ENCODE measurements around the gene CHST11.
"Not testable (repeated sequence)": the region's sequence is repeated elsewhere in the genome, so short reads cannot be mapped to it uniquely, and the experiment has no call there.

Gene CHST11

DNA sequence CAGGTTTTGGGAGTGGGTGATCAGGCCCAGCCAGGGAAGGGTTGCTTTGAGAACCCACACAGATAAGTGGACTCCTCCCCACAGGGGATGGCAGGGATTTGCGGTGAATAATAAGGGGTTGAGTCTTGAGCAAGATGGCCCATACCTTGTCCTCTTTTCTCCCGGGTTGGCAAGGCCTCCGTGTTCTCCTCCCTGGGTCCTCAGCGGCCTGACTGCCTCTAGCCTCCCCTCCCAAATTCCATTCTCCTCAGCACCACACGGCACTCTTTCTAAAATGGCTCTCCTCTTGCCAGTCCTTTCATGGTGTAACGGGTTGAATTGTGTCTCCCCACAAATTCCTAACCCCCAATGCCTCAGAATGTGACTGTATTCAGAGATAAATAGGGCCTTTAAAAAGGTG is 70.0 kb downstream of the CHST11 start:
- TF ChIP-seq, protein P1, sequence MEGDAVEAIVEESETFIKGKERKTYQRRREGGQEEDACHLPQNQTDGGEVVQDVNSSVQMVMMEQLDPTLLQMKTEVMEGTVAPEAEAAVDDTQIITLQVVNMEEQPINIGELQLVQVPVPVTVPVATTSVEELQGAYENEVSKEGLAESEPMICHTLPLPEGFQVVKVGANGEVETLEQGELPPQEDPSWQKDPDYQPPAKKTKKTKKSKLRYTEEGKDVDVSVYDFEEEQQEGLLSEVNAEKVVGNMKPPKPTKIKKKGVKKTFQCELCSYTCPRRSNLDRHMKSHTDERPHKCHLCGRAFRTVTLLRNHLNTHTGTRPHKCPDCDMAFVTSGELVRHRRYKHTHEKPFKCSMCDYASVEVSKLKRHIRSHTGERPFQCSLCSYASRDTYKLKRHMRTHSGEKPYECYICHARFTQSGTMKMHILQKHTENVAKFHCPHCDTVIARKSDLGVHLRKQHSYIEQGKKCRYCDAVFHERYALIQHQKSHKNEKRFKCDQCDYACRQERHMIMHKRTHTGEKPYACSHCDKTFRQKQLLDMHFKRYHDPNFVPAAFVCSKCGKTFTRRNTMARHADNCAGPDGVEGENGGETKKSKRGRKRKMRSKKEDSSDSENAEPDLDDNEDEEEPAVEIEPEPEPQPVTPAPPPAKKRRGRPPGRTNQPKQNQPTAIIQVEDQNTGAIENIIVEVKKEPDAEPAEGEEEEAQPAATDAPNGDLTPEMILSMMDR (IDR thresholded peaks at IDR 0.05; ENCODE audit: low read length, missing control alignments) = no peak
- no peak for DNase-seq (ENCODE audit: low read depth)
- H3K4me3 ChIP-seq (replicated peaks; ENCODE audit: low read depth, low read length) = no peak overlapping the region

DNA sequence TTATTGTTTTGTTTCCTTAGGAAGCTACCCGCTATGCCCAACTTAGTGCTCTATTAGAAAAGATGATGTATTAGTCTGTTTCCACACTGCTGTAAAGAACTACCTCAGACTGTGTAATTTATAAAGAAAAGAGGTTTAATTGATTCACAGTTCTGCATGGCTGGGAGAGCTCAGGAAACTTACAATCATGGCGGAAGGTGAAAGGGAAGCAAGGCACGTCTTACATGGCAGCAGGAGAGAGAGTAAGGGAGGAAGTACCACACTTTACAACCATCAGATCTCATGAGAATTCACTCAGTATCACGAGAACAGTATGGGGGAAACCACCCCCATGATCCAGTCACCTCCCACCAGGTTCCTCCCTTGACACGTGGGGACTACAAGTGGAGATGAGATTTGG is 70.9 kb downstream of the CHST11 start:
- not testable (repeated sequence) for H3K4me3 ChIP-seq (replicated peaks; ENCODE audit: low read depth, low read length); DNase-seq (ENCODE audit: low read depth)

DNA sequence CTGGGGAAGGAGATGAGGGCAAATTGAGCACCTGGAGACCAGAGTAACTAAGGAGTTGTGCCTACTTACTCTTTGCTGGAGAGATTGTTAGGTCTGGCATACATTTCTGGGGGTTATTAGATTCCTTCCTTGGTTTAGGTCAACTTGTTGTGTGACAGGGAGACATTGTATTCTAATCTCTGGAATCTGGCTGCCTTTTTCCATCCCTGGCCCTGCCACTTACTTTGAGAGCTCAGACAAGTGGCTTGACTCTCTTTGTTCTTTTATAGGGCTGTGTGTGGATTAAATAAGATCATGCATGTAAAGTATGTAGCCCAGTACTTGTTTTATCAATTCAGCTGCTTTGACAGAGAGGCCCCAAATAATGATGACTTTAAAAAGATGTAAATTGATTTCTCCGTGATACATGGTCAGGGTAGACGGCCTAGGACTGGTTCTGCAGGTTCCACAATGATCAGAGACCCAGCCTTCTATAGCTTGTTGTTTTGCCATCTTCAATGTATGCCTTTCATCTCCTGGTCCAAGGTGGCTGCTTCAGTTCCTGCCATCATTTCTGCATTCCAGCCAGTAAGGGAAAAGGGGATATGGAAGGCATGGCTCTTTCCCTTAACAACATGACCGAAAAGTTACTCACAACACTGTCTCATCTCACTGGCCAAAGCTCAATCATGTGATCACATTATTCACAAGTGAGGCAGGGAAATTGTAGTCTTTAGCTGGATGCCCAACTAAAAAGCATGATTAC is 72.6 kb downstream of the CHST11 start:
- TF ChIP-seq, protein P1 (IDR thresholded peaks at IDR 0.05; ENCODE audit: low read length, missing control alignments) = no peak
- H3K4me3 ChIP-seq (replicated peaks; ENCODE audit: low read depth, low read length) = no peak overlapping the region
- no peak for DNase-seq (ENCODE audit: low read depth)

DNA sequence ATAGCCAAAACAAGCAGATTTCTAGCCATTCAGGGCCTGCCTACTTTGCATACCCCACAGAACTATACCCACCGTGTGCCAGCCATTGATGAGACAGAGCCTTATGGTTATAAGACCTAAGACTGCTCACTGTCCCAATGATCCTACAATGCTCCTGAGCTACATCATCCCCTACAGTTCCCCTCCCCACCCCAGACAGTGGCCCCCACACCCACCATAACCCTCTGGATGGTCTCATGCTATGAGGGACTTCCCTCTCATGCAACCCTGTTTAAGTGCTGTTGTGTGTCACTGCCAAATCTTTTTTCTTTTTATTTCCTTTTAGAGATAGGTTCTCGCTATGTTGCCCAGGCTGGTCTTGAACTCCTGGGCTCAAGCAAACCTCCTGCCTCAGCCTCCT is 75.9 kb downstream of the CHST11 start:
- no peak overlapping the region for H3K4me3 ChIP-seq (replicated peaks; ENCODE audit: low read depth, low read length)
- TF ChIP-seq, protein P1 (IDR thresholded peaks at IDR 0.05; ENCODE audit: low read length, missing control alignments) = no peak
- DNase-seq (ENCODE audit: low read depth) = no peak

DNA sequence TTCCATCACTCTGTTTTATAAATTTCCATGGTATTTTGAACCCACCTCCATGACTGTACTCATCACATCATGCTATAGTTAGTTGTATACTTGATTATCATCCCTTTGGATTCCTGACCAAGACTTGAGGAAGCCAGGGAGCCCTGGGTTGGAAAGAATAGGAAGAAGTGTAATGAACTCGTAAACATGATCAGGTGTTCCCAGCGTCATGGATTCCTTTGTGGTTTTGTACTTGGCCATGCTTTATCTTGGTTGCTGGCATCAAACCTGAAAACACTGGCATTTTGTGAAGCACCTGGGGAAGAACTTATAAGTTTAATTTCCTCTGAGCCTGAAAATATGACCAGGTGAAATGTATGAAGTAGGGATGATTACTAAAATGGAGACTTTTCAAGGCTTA is 76.4 kb downstream of the CHST11 start:
- TF ChIP-seq, protein P1 (IDR thresholded peaks at IDR 0.05; ENCODE audit: low read length, missing control alignments) = no peak
- no peak for DNase-seq (ENCODE audit: low read depth)
- no peak overlapping the region for H3K4me3 ChIP-seq (replicated peaks; ENCODE audit: low read depth, low read length)

DNA sequence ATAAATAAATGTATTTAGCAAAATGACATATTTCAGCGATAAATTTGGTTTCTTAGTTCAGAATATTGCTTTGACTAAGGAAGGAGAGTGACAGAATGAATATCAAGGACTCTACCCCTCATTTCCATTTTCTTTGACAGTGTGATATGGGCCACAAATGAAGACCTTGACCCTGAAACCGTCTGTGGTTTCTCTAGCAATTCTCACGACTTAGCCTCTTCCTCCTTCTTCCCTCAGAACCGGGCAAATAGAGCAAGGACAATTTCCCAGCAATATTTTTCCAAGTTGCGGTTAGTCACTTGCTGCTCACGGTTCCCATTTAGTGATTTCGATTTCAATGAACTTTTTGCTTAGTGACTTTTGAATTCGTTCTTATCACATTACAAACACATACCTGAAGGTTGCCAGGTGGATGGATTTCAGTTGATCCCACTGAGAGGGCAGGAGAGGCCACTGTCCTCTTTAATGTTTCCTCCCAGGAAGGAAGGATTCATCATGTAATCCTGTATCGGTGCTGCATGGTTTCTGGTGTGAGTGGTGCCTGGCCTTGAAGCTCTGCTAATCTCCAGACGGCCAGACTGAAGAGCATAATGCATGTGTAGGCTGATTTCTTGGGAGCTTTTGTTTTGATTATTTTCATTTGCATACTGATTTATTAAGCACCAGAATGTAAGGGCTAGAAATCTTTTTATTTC is 77.6 kb downstream of the CHST11 start:
- TF ChIP-seq, protein P1 (IDR thresholded peaks at IDR 0.05; ENCODE audit: low read length, missing control alignments) = no peak
- DNase-seq (ENCODE audit: low read depth) = no peak
- no peak overlapping the region for H3K4me3 ChIP-seq (replicated peaks; ENCODE audit: low read depth, low read length)

DNA sequence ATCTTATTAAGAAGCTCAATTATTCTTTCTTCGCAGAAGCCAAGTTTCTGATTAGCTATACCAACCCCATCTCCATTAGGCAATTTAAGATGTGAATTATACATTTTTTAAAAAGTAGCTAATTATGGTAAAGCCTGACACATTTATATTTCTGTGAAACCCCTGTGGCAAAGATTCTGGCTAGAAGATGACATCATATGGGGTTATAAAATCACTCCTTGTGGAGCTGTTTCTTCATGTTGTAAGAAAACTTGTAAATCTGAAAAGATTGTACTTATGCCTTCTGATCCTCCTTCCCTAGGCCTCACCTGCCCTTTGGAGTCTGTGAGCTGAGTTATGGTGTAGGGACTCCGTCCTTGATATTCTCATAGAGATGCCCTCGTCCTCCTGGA is 78.1 kb downstream of the CHST11 start:
- H3K4me3 ChIP-seq (replicated peaks; ENCODE audit: low read depth, low read length) = no peak overlapping the region
- TF ChIP-seq, protein P1 (IDR thresholded peaks at IDR 0.05; ENCODE audit: low read length, missing control alignments) = no peak
- DNase-seq (ENCODE audit: low read depth) = no peak

Measured in fibroblast of pulmonary artery (primary cell).